Measurements from ENCODE around the gene C2CD4C.
A peak's percentile ranks its signal among the peaks of the same experiment; 100 is the strongest.
"Not testable (repeated sequence)": the region's sequence is repeated elsewhere in the genome, so short reads cannot be mapped to it uniquely, and the experiment has no call there.

The C2CD4C gene

DNA sequence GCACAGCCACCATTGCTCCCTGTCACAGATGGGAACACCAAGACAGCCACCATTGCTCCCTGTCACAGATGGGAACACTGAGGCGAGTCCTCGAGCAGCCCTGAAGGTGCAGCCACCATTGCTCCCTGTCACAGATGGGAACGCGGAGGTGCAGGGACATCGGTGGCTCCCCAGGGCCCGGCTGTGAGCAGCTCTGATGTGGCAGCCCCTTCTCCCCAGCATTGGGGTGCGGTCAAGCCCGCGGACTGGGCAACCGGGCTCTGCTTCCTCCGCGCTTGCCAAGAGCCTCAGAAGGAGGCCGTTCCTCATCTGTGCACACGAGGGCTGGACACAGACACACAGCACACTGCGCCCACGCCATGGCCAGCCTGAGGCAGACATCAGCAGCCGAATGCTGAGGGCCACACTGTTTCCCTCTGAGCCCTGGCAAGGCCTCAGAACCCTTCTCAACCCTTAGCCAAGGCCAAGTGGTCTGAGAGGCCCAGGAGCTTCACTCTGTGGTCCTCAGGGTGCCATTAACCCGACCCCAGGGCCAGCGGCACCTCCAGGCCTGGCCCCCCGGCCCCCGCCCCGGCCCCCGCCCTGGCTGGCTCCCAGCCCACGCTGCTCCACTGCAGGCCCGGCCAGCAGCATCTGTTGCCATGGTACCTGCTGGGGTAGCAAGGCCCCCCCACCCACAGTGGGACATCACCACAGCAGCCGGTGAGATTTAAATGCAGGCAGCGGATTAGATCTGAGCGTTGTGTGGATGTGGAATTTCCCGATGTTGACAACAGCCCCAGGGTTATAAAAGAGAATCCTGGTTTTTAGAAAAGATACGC is 18.4 kb downstream of the C2CD4C start:
- Histone ChIP-seq H3K36me3 (no peaks in the 10 kb centered on the region), H3K9me3 (replicated peaks in 1 of 11) (peaks cover 59 to 94% (median 82%) of the 10 kb centered on the region in 11 experiments), H3K4me1 (peaks cover 0 to 15% (median 0%) of the 10 kb centered on the region in 10 experiments; a peak in 7 of 20 replicates), H3K27ac (no peak overlapping the region), H4K20me1 (no peaks in the 10 kb centered on the region), H3K4me3 (no peak overlapping the region), H3K4me2 (no peak overlapping the region), H3K9ac (no peak overlapping the region), H3K27me3 (no peaks in the 10 kb centered on the region)
- no peak for TF ChIP-seq Cebpa-rat (IDR thresholded peaks at IDR 0.05)

- Histone ChIP-seq H3K4me2 (no peak overlapping the region), H3K27ac (no peak overlapping the region), H3K27me3 (no peaks in the 10 kb centered on the region), H4K20me1 (no peaks in the 10 kb centered on the region), H3K9ac (no peak overlapping the region), H3K36me3 (no peaks in the 10 kb centered on the region), H3K9me3 (replicated peaks in 1 of 11) (peaks cover 54 to 94% (median 78%) of the 10 kb centered on the region in 11 experiments), H3K4me1 (peaks cover 0 to 15% (median 0%) of the 10 kb centered on the region in 10 experiments; a peak in 7 of 20 replicates), H3K4me3 (no peak overlapping the region)
- no peak for TF ChIP-seq Cebpa-rat (IDR thresholded peaks at IDR 0.05)
Measured at GRCh38 chr19:389935-390289, 19.0 kb downstream of the C2CD4C start.

DNA sequence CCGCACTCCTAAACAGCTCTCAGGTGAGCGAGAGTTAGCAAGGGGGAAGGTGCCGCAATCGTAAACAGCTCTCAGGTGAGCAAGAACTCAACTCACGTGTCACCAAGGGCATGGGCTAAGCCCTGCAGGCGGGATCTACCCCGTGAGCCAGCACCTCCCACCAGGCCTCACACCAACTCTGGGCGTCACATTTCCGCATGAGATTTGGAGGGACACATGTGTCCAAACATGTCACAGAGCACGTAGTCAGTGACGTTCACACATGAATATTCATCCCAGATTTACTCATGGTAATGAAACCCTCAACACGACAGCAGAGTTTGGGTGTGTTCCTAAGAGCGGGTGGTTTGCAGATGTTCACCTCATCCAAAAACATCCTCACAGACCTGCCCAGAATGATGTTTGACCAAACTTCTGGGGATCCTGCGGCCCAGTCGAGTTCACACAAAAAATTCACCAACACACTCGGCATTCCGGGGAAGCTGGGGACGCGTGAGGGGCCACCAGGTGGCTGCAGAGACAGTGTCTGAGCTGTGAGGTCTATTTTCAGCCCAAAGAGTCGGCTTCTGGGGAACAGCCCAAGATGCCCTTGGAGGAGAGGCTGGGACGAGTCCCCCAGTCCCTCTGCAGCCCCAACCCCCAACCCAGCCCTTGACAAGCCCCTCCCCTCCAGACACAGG is 19.6 kb downstream of the C2CD4C start:
- Histone ChIP-seq H3K27ac (no peak overlapping the region), H3K27me3 (no peaks in the 10 kb centered on the region), H3K9me3 (replicated peaks in 1 of 11) (peaks cover 51 to 94% (median 76%) of the 10 kb centered on the region in 11 experiments), H3K36me3 (no peaks in the 10 kb centered on the region), H3K4me2 (no peak overlapping the region), H3K4me3 (no peak overlapping the region), H3K9ac (no peak overlapping the region), H3K4me1 (peaks cover 0 to 19% (median 3%) of the 10 kb centered on the region in 10 experiments; a peak in 10 of 20 replicates), H4K20me1 (no peaks in the 10 kb centered on the region)
- TF ChIP-seq Cebpa-rat (IDR thresholded peaks at IDR 0.05): no peak

DNA sequence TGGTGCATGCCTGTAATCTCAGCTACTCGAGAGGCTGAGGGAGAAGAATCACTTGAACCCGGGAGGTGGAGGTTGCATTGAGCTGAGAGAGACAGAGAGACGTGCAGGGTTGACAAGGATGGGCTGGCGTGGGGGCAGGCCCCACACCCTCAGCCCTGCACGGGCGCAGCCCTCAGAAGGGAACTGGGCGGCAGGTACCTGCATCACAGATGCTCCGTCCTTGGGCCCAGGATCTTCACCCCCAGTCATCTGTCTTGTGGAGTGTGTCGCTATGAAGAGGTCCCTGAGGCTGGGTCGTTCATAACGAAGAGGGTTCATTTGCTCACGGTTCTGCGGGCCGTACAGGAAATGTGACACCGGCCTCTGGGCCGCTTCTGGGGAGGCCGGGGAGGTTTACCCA is 20.3 kb downstream of the C2CD4C start:
- Histone ChIP-seq H3K27ac (no peak overlapping the region), H3K9ac (no peak overlapping the region), H3K27me3 (no peaks in the 10 kb centered on the region)

GRCh38 chr19:387777-388176 is 21.2 kb downstream of the C2CD4C start:
- no peak overlapping the region for H3K4me3 ChIP-seq
- peaks cover 5 to 33% (median 18%) of the 10 kb centered on the region in 10 experiments; a peak in 18 of 20 replicates for H3K4me1 ChIP-seq
- TF ChIP-seq Cebpa-rat (IDR thresholded peaks at IDR 0.05): no peak
- no peak overlapping the region for H3K27ac ChIP-seq
- no peaks in the 10 kb centered on the region for H3K36me3 ChIP-seq
- no peaks in the 10 kb centered on the region for H4K20me1 ChIP-seq
- H3K9me3 ChIP-seq (replicated peaks in 1 of 11): peaks cover 49 to 94% (median 76%) of the 10 kb centered on the region in 11 experiments
- H3K4me2 ChIP-seq: no peak overlapping the region
- H3K27me3 ChIP-seq: no peaks in the 10 kb centered on the region
- no peak overlapping the region for H3K9ac ChIP-seq

More for the DNA sequence above, 20.3 kb downstream of the C2CD4C start:
- Histone ChIP-seq H3K4me1 (peaks cover 0 to 26% (median 9%) of the 10 kb centered on the region in 10 experiments; a peak in 13 of 20 replicates), H3K36me3 (no peaks in the 10 kb centered on the region), H3K4me3 (no peak overlapping the region), H4K20me1 (no peaks in the 10 kb centered on the region), H3K9me3 (replicated peaks in 1 of 11) (peaks cover 51 to 94% (median 76%) of the 10 kb centered on the region in 11 experiments), H3K4me2 (no peak overlapping the region)
- TF ChIP-seq Cebpa-rat (IDR thresholded peaks at IDR 0.05): no peak

GRCh38 chr19:386632-387301 is 22.2 kb downstream of the C2CD4C start:
- H3K27me3 ChIP-seq, H3K27ac ChIP-seq, H3K4me3 ChIP-seq, H3K36me3 ChIP-seq, H4K20me1 ChIP-seq, H3K4me2 ChIP-seq, H3K9ac ChIP-seq: not testable (repeated sequence)
- Histone ChIP-seq H3K4me1 (peaks cover 6 to 26% (median 18%) of the 10 kb centered on the region in 10 experiments; a peak in 18 of 20 replicates), H3K9me3 (replicated peaks in 1 of 11) (peaks cover 44 to 92% (median 74%) of the 10 kb centered on the region in 11 experiments)

GRCh38 chr19:386189-386588 is 22.8 kb downstream of the C2CD4C start:
- peaks cover 6 to 25% (median 18%) of the 10 kb centered on the region in 10 experiments; a peak in 18 of 20 replicates for H3K4me1 ChIP-seq
- H3K4me3 ChIP-seq, H3K27me3 ChIP-seq, H3K4me2 ChIP-seq, H3K36me3 ChIP-seq, H3K9ac ChIP-seq, H4K20me1 ChIP-seq, H3K27ac ChIP-seq: not testable (repeated sequence)
- H3K9me3 ChIP-seq (replicated peaks in 1 of 11): peaks cover 43 to 92% (median 73%) of the 10 kb centered on the region in 11 experiments

- Histone ChIP-seq H3K27me3 (no peaks in the 10 kb centered on the region), H3K27ac (peak overlapping the region in 9 of 11 experiments; percentile 25 to 82 (median 75); a peak in 12 of 22 replicates), H3K4me1 (peaks cover 6 to 25% (median 18%) of the 10 kb centered on the region in 10 experiments; a peak in 18 of 20 replicates), H3K4me3 (peak overlapping the region in 1 of 10 experiments; percentile 40; a peak in 1 of 20 replicates), H3K36me3 (no peaks in the 10 kb centered on the region), H4K20me1 (no peaks in the 10 kb centered on the region), H3K9me3 (replicated peaks in 1 of 11) (peaks cover 48 to 97% (median 80%) of the 10 kb centered on the region in 11 experiments), H3K4me2 (peak overlapping the region in 7 of 11 experiments; percentile 8 to 48 (median 29); a peak in 5 of 22 replicates), H3K9ac (peak overlapping the region in 3 of 11 experiments; percentile 8 to 28 (median 8); a peak in 3 of 22 replicates)
- no peak for TF ChIP-seq Cebpa-rat (IDR thresholded peaks at IDR 0.05)
Measured at GRCh38 chr19:384799-385169, 24.2 kb downstream of the C2CD4C start.

Data from BLaER1 treated with 17β-estradiol and CSF1 and Interleukin-3, amounts not matched to agents 10 nM and 100 nM (cell line).